Osteocyte (in vitro differentiated cells): ENCODE data around the gene DHX35. TPM values are rescaled to one million over a fixed set of nuclear protein-coding genes. Genes with fewer than 3 reads are reported as not detected.

Experiments
- DNase-seq: peaks from one replicate; pipeline ENCODE4 v3.0.0; 2021; ENCODE audit warnings: mixed read lengths; ENCODE audit not compliant: unreplicated experiment; ENCODE audit errors: extremely low spot score
- H3K27ac Mint-ChIP-seq: one replicate; pipeline ENCODE4 v1.8.0; 2021; ENCODE audit warnings: mild to moderate bottlenecking, mixed read lengths; ENCODE audit not compliant: unreplicated experiment
- H3K27me3 Mint-ChIP-seq: one replicate; pipeline ENCODE4 v1.8.0; 2021; ENCODE audit warnings: mixed read lengths; ENCODE audit not compliant: unreplicated experiment
- H3K36me3 Mint-ChIP-seq: one replicate; pipeline ENCODE4 v1.8.0; 2021; ENCODE audit warnings: mixed read lengths; ENCODE audit not compliant: unreplicated experiment
- H3K4me1 Mint-ChIP-seq: one replicate; pipeline ENCODE4 v1.8.0; 2021; ENCODE audit warnings: mixed read lengths; ENCODE audit not compliant: unreplicated experiment
- H3K4me3 Mint-ChIP-seq: one replicate; pipeline ENCODE4 v1.8.0; 2021; ENCODE audit warnings: mild to moderate bottlenecking, moderate library complexity, mixed read lengths; ENCODE audit not compliant: unreplicated experiment
- H3K9me3 Mint-ChIP-seq: one replicate; pipeline ENCODE4 v1.8.0; 2021; ENCODE audit warnings: mixed read lengths; ENCODE audit not compliant: unreplicated experiment
- total RNA-seq: library from RNA; stranded (reverse); gene quantifications from 2 replicates; pipeline ENCODE4 v1.2.1, GENCODE V29; 2021
- TF ChIP-seq, protein P1 (sequence below): fragments of 200-600 bp; sonication (generic); IDR thresholded peaks from 2 replicates; pipeline ENCODE4 v1.5.0; 2021; ENCODE audit warnings: antibody characterized with exemption, mild to moderate bottlenecking, moderate library complexity

Gene DHX35
- total RNA-seq, 1 donor from 2014 or later = 10.1 TPM

DNA sequence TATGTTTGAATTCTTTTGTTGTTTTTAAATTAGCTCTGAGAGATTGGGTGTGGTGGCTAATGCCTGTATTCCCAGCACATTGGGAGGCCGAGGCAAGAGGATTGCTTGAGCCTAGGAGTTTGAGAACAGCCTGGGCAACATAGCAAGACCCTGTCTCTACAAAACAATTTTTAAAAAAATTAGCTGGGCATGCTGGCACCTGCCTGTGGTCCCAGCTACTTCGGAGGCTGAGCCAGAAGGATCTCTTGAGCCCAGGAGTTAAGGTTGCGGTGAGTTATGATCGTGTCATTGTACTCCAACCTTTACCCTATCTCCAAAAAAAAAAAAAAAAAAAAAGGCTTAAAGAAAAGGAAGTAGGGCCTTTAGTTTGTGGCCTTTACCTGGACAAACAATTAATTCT is 22.9 kb downstream of the DHX35 start:
- Mint-ChIP-seq H3K36me3 (peaks cover 20% of the 10 kb centered on the region), H3K4me3 (no peak overlapping the region), H3K27ac (no peak overlapping the region), H3K9me3 (no peaks in the 10 kb centered on the region), H3K27me3 (no peaks in the 10 kb centered on the region), H3K4me1 (peaks cover 28% of the 10 kb centered on the region)
- TF ChIP-seq, protein P1, sequence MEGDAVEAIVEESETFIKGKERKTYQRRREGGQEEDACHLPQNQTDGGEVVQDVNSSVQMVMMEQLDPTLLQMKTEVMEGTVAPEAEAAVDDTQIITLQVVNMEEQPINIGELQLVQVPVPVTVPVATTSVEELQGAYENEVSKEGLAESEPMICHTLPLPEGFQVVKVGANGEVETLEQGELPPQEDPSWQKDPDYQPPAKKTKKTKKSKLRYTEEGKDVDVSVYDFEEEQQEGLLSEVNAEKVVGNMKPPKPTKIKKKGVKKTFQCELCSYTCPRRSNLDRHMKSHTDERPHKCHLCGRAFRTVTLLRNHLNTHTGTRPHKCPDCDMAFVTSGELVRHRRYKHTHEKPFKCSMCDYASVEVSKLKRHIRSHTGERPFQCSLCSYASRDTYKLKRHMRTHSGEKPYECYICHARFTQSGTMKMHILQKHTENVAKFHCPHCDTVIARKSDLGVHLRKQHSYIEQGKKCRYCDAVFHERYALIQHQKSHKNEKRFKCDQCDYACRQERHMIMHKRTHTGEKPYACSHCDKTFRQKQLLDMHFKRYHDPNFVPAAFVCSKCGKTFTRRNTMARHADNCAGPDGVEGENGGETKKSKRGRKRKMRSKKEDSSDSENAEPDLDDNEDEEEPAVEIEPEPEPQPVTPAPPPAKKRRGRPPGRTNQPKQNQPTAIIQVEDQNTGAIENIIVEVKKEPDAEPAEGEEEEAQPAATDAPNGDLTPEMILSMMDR = no peak
- DNase-seq = no peak

DNA sequence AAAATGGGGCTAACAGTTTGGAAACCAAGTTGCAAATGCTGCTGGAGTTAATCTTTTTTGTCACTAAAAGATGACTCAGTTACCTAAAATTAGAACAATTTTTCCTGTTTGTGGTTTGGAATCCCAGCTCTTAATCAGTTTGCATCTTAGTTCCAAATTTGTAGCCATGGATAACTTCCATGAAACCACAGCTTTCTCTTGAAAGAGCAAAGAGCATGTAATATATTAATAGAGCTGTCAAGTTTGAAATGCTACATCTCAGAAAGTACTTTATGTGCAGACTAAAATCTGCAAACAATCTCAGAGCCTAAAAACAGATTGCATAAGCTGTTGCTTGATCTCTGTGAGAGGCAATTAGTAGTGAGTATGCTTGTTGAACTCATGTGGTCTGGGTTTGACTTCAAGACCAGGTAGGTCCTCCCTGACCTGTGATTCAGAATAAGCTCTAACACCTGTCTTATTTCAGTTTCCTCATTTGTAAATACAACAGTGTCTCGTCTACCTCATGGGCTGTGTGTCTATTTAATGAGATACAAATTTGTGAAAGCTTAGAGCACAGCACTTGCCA is 23.5 kb downstream of the DHX35 start:
- Mint-ChIP-seq H3K4me1 (peaks cover 28% of the 10 kb centered on the region), H3K27ac (peak overlapping the region; percentile 21), H3K36me3 (peaks cover 22% of the 10 kb centered on the region), H3K9me3 (no peaks in the 10 kb centered on the region), H3K4me3 (no peak overlapping the region), H3K27me3 (no peaks in the 10 kb centered on the region)
- TF ChIP-seq, protein P1 = no peak
- no peak for DNase-seq

DNA sequence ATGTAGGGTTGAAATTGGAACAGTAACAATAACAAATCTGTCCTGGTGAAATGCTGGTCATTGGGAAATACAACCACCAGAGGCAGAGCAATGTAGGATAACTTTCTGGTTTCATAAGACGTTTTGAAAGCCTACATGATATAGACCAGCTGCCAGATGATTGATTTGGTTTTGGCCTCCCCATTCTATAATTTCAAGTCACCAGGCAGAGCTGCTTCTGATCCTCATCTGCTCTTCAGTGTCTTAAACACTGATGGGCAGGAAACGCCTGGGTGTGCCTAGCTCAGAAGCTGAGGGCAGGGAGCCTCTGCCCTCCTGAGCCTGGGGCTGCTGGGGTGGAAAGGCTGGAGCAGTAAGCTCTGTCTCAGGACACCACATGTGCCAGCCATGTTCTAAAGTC is 24.5 kb downstream of the DHX35 start:
- H3K27me3 Mint-ChIP-seq = no peaks in the 10 kb centered on the region
- H3K4me1 Mint-ChIP-seq = peaks cover 28% of the 10 kb centered on the region
- TF ChIP-seq, protein P1 = no peak
- DNase-seq = no peak
- H3K27ac Mint-ChIP-seq = no peak overlapping the region
- no peak overlapping the region for H3K4me3 Mint-ChIP-seq
- no peaks in the 10 kb centered on the region for H3K9me3 Mint-ChIP-seq
- peaks cover 25% of the 10 kb centered on the region for H3K36me3 Mint-ChIP-seq

DNA sequence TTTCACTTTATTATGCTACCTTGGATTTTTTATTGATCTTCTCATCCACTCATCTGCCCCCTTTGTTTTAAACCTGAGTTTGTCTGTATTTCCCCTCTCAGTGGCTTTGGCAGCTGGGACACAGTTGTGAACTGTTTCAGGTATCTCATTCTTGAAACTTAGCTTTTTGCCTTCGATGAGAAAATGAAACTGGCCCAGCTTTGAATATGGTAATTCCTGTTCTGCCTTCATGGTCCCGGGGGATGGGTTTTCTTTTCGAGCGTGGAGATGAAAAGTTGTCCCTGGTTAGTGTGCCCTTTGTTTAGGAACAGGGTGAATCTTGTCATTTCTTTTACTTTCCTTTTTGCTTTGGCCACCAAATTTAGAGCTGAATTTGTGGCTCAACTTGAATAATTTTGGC is 25.6 kb downstream of the DHX35 start:
- Mint-ChIP-seq H3K4me3 (no peak overlapping the region), H3K36me3 (peaks cover 31% of the 10 kb centered on the region), H3K4me1 (peaks cover 21% of the 10 kb centered on the region), H3K27ac (no peak overlapping the region), H3K9me3 (no peaks in the 10 kb centered on the region), H3K27me3 (no peaks in the 10 kb centered on the region)
- no peak for DNase-seq
- TF ChIP-seq, protein P1 = no peak

DNA sequence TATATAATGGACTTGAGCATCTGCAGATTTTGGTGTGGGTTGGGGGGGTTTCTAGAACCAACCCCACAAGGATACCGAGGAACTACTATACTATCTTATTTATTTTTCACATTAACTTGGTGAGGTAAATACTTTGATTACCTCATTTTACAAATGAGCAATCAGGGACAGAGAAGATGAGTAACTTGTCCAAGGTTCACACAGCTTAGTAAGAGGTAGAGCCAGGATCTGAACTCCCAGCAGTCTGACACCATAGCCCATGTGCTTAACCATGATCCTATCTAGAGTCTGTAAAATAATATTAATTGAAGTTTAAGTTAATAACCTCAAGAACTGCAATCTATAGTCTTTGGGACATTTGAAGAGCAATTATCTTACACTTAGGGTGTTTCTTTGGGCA is 28.6 kb downstream of the DHX35 start:
- Mint-ChIP-seq H3K27me3 (no peaks in the 10 kb centered on the region), H3K36me3 (peaks cover 41% of the 10 kb centered on the region), H3K9me3 (no peaks in the 10 kb centered on the region), H3K27ac (no peak overlapping the region), H3K4me1 (peaks cover 11% of the 10 kb centered on the region), H3K4me3 (no peak overlapping the region)
- TF ChIP-seq, protein P1 = no peak
- DNase-seq = no peak
